Renal pelvis (tissue), 4 donors: ENCODE measurements around the gene PSMD1. TPM values are rescaled to one million over a fixed set of nuclear protein-coding genes. Genes with fewer than 3 reads are reported as not detected.

ENCODE experiments used
- DNase-seq: peaks from one replicate; pipeline ENCODE4 v3.0.0-alpha.2; 2013
- polyA plus RNA-seq, 3 donors: library from polyadenylated mRNA; unstranded; fragments of 120-200 nt; gene quantifications; one replicate each; pipeline ENCODE4 v1.2.1, GENCODE V29; 2013; ENCODE audit not compliant: insufficient read length in 3 of 3

The PSMD1 gene
- polyA plus RNA-seq, 3 donors, result 88.1 to 100 (median 98.7) TPM

GRCh38 chr2:231102772-231103171, 46.1 kb downstream of the PSMD1 start:
- DNase-seq, result no peak

GRCh38 chr2:231104115-231104713, 47.5 kb downstream of the PSMD1 start:
- peak; percentile 72 for DNase-seq

GRCh38 chr2:231110551-231110950, 53.9 kb downstream of the PSMD1 start:
- DNase-seq, result no peak

GRCh38 chr2:231111987-231112386, 55.3 kb downstream of the PSMD1 start:
- no peak for DNase-seq

- no peak for DNase-seq
Observed at GRCh38 chr2:231113489-231113888, 56.8 kb downstream of the PSMD1 start.

- no peak for DNase-seq
Observed at GRCh38 chr2:231115651-231116050, 59.0 kb downstream of the PSMD1 start.

GRCh38 chr2:231117148-231117547, 60.5 kb downstream of the PSMD1 start:
- no peak for DNase-seq

- DNase-seq, result no peak
Observed at GRCh38 chr2:231117922-231118613, 61.4 kb downstream of the PSMD1 start.

GRCh38 chr2:231118614-231118942, 61.9 kb downstream of the PSMD1 start:
- DNase-seq, result peak; percentile 83

- DNase-seq, result peak; percentile 78
Observed at GRCh38 chr2:231123362-231123898, 66.8 kb downstream of the PSMD1 start.

- peak; percentile 73 for DNase-seq
Observed at GRCh38 chr2:231124838-231125568, 68.3 kb downstream of the PSMD1 start, which contains the start of gene HTR2B. Gene HTR2B, minus strand, starts transcription at chr2:231125042. Its CDS starts 1,278 bp downstream, at chr2:231123764.

- no peak for DNase-seq
Observed at GRCh38 chr2:231126123-231126522, 69.5 kb downstream of the PSMD1 start.

- DNase-seq, result no peak
Observed at GRCh38 chr2:231127480-231127879, 70.8 kb downstream of the PSMD1 start.

- DNase-seq, result no peak
Observed at GRCh38 chr2:231127936-231128335, 71.3 kb downstream of the PSMD1 start.

- DNase-seq, result no peak
Observed at GRCh38 chr2:231128541-231128940, 71.9 kb downstream of the PSMD1 start.

GRCh38 chr2:231129216-231129615, 72.5 kb downstream of the PSMD1 start:
- no peak for DNase-seq

GRCh38 chr2:231130336-231131056, 73.8 kb downstream of the PSMD1 start:
- no peak for DNase-seq

- no peak for DNase-seq
Observed at GRCh38 chr2:231132129-231132528, 75.5 kb downstream of the PSMD1 start.

- no peak for DNase-seq
Observed at GRCh38 chr2:231133365-231134099, 76.9 kb downstream of the PSMD1 start.

- no peak for DNase-seq
Observed at GRCh38 chr2:231134910-231135655, 78.4 kb downstream of the PSMD1 start.

- peak; percentile 89 for DNase-seq
Observed at GRCh38 chr2:231138699-231139098, 82.0 kb downstream of the PSMD1 start.
